Measurements from ENCODE around the gene STAT5A. TPM values are rescaled to one million over a fixed set of nuclear protein-coding genes. Genes with fewer than 3 reads are reported as not detected.

Gene STAT5A
- total and polyA plus RNA-seq, 9 of the 15 experiments (the other 6 are each of a cell fraction or from before 2014, with no cell fraction given): 79.9 to 415 (median 196) TPM

- H3K27ac ChIP-seq (ENCODE audit: extremely low read depth, low read depth, low read length): peak overlapping the region; percentile 54; the same call in 1 of the 3 replicates
- H4K20me1 ChIP-seq (replicated peaks; ENCODE audit: control insufficient read depth, insufficient read depth, low read length): no peaks in the 10 kb centered on the region
- intact Hi-C loops (cut with micrococcal nuclease) (no loop called here), in situ Hi-C loops (cut with MboI) (no loop called here)
- ATAC-seq: no peak
- no peak overlapping the region for H3K4me3 ChIP-seq
- no peaks in the 10 kb centered on the region for H3K27me3 ChIP-seq (ENCODE audit: control insufficient read depth in 2 of 2, insufficient read depth in 2 of 2, low read length in 2 of 2)
- H3K36me3 ChIP-seq (ENCODE audit: control insufficient read depth, insufficient read depth, low read length): peaks cover 11% of the 10 kb centered on the region; the same call in 2 of the 3 replicates
- no peak overlapping the region for H3K9ac ChIP-seq (ENCODE audit: insufficient read depth in 1 of 2, low read depth in 2 of 2, low read length in 2 of 2)
- peaks cover 21 to 30% of the 10 kb centered on the region in 2 experiments for H3K4me1 ChIP-seq (replicated peaks in 1 of 2; ENCODE audit: control insufficient read depth in 2 of 2, insufficient read depth in 2 of 2, low read length in 2 of 2)
- H2AFZ ChIP-seq (ENCODE audit: low read depth, low read length): no peak overlapping the region
- ChIA-PET CTCF (ENCODE audit: low intra/inter-chr PET ratio) (no interaction called here), POLR2A (interaction anchor here (0.8 to 1.5 kb wide), 3 partner anchors 13 to 58 kb away, joined by 3 to 5 read pairs (median 3); no protein-coding TSS in a partner anchor)
- 87% methylated on average over 5 of the region's 5 CpGs for WGBS (ENCODE audit: insufficient coverage, low coverage, missing lambda C conversion rate)
- FAIRE-seq: no peak
- no peaks in the 10 kb centered on the region for H3K9me3 ChIP-seq (replicated peaks; ENCODE audit: control insufficient read depth, insufficient read depth, low read depth, low read length)
- no TSS peak for BruUV-seq (replicated peaks)
- H3K9me1 ChIP-seq (ENCODE audit: control insufficient read depth, insufficient read depth, low read length): no peaks in the 10 kb centered on the region
- peaks cover 95% of the 10 kb centered on the region for H3K79me2 ChIP-seq (ENCODE audit: control insufficient read depth, insufficient read depth, low read length)
- DNase-seq (ENCODE audit: extremely low read depth in 1 of 4, low spot score in 3 of 4): no peak
- H3K4me2 ChIP-seq (ENCODE audit: insufficient read depth, low read length): no peak overlapping the region
- TF ChIP-seq RCOR1 (IDR thresholded peaks at IDR 0.05; ENCODE audit: borderline replicate concordance in 1 of 2, low read depth in 2 of 2, low read length in 2 of 2): no peak
- no peak for TF ChIP-seq GATAD2B (IDR thresholded peaks at IDR 0.05; ENCODE audit: borderline replicate concordance)
- TF ChIP-seq TGIF2 (CRISPR knock-in tag; IDR thresholded peaks at IDR 0.05): no peak
- TF ChIP-seq TEAD2 (tag; IDR thresholded peaks at IDR 0.05): no peak
- no peak for TF ChIP-seq KAT2B (IDR thresholded peaks at IDR 0.05; ENCODE audit: low read depth, low read length)
- TF ChIP-seq, protein P1, sequence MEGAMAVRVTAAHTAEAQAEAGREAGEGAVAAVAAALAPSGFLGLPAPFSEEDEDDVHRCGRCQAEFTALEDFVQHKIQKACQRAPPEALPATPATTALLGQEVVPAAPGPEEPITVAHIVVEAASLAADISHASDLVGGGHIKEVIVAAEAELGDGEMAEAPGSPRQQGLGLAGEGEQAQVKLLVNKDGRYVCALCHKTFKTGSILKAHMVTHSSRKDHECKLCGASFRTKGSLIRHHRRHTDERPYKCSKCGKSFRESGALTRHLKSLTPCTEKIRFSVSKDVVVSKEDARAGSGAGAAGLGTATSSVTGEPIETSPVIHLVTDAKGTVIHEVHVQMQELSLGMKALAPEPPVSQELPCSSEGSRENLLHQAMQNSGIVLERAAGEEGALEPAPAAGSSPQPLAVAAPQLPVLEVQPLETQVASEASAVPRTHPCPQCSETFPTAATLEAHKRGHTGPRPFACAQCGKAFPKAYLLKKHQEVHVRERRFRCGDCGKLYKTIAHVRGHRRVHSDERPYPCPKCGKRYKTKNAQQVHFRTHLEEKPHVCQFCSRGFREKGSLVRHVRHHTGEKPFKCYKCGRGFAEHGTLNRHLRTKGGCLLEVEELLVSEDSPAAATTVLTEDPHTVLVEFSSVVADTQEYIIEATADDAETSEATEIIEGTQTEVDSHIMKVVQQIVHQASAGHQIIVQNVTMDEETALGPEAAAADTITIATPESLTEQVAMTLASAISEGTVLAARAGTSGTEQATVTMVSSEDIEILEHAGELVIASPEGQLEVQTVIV (CRISPR knock-in tag; IDR thresholded peaks at IDR 0.05; ENCODE audit: borderline replicate concordance): no peak
- no peak for TF ChIP-seq ZNF696 (CRISPR knock-in tag; conservative IDR thresholded peaks at IDR 0.05)
- TF ChIP-seq ZFX (CRISPR knock-in tag; IDR thresholded peaks at IDR 0.05): 0 out of 2 replicates have a peak, but pooled peaks have one; percentile 20
- no peak for TF ChIP-seq KDM4B (IDR thresholded peaks at IDR 0.05; ENCODE audit: borderline replicate concordance in 2 of 2, low read depth in 1 of 2)
- no peak for TF ChIP-seq FOXJ3 (CRISPR knock-in tag; IDR thresholded peaks at IDR 0.05)
- TF ChIP-seq ATF3 (IDR thresholded peaks at IDR 0.05): peak; percentile 8; the same call in 1 of the 2 replicates
- TF ChIP-seq ATF3 (CRISPR knock-in tag; conservative IDR thresholded peaks at IDR 0.05): no peak
- TF ChIP-seq, protein P2, sequence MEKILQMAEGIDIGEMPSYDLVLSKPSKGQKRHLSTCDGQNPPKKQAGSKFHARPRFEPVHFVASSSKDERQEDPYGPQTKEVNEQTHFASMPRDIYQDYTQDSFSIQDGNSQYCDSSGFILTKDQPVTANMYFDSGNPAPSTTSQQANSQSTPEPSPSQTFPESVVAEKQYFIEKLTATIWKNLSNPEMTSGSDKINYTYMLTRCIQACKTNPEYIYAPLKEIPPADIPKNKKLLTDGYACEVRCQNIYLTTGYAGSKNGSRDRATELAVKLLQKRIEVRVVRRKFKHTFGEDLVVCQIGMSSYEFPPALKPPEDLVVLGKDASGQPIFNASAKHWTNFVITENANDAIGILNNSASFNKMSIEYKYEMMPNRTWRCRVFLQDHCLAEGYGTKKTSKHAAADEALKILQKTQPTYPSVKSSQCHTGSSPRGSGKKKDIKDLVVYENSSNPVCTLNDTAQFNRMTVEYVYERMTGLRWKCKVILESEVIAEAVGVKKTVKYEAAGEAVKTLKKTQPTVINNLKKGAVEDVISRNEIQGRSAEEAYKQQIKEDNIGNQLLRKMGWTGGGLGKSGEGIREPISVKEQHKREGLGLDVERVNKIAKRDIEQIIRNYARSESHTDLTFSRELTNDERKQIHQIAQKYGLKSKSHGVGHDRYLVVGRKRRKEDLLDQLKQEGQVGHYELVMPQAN (IDR thresholded peaks at IDR 0.05; ENCODE audit: borderline replicate concordance): no peak
- TF ChIP-seq, protein P3, sequence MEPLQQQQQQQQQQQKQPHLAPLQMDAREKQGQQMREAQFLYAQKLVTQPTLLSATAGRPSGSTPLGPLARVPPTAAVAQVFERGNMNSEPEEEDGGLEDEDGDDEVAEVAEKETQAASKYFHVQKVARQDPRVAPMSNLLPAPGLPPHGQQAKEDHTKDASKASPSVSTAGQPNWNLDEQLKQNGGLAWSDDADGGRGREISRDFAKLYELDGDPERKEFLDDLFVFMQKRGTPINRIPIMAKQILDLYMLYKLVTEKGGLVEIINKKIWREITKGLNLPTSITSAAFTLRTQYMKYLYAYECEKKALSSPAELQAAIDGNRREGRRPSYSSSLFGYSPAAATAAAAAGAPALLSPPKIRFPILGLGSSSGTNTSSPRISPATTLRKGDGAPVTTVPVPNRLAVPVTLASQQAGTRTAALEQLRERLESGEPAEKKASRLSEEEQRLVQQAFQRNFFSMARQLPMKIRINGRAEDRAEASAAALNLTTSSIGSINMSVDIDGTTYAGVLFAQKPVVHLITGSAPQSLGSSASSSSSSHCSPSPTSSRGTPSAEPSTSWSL (CRISPR knock-in tag; IDR thresholded peaks at IDR 0.05; ENCODE audit: borderline replicate concordance): no peak
- TF ChIP-seq PHTF2 (CRISPR knock-in tag; IDR thresholded peaks at IDR 0.05): no peak
Measured at GRCh38 chr17:42253578-42253977, 34.7 kb upstream of the STAT5A start.

All from K562 (cell line).